ENCODE results near the gene PTPRN2.

GRCh38 chr7:157763279-157764000 lies 824.2 kb downstream of the PTPRN2 start:
- TF ChIP-seq CTCF (IDR thresholded peaks at IDR 0.05; ENCODE audit: low read depth, low read length): no peak
- TF ChIP-seq POLR2A (IDR thresholded peaks at IDR 0.05; ENCODE audit: extremely low read depth, insufficient read length): no peak
